ENCODE results near the gene HIP1R.

GRCh38 chr12:122880155-122880667 lies 45.0 kb downstream of the HIP1R start:
- TF ChIP-seq CTCF (IDR thresholded peaks at IDR 0.05): no peak
- no peak for TF ChIP-seq POLR2A (IDR thresholded peaks at IDR 0.05)
